H9 (cell line): ENCODE data around the gene KRTAP10-11. TPM values are rescaled to one million over a fixed set of nuclear protein-coding genes. Genes with fewer than 3 reads are reported as not detected.

Source experiments
- DNase-seq: peaks from one replicate; pipeline ENCODE4 v3.0.0-alpha.2; 2017
- H2AFZ ChIP-seq: one replicate; pipeline ENCODE4 v1.6.1; 2013; ENCODE audit warnings: mild to moderate bottlenecking, low read length, control low read depth, moderate library complexity
- H2AK5ac ChIP-seq: 2 replicates; pipeline ENCODE4 v1.6.1; 2013; ENCODE audit warnings: low read length, control low read depth, mixed read lengths; ENCODE audit not compliant: insufficient read length
- H2BK120ac ChIP-seq: one replicate; pipeline ENCODE4 v1.6.1; 2013; ENCODE audit warnings: low read depth, mild to moderate bottlenecking, low read length, control low read depth, inconsistent platforms; ENCODE audit not compliant: poor library complexity, severe bottlenecking
- H2BK12ac ChIP-seq: 2 replicates; pipeline ENCODE4 v1.6.1; 2013; ENCODE audit warnings: low read length, control low read depth, mixed read lengths, low read depth; ENCODE audit not compliant: insufficient read length
- H2BK15ac ChIP-seq: 2 replicates; pipeline ENCODE4 v1.6.1; 2013; ENCODE audit warnings: low read depth, low read length, control low read depth
- H2BK20ac ChIP-seq: one replicate; pipeline ENCODE4 v1.6.1; 2013; ENCODE audit warnings: low read depth, mild to moderate bottlenecking, low read length, control low read depth, inconsistent platforms; ENCODE audit not compliant: poor library complexity, severe bottlenecking
- H2BK5ac ChIP-seq: 2 replicates; pipeline ENCODE4 v1.6.1; 2013; ENCODE audit warnings: low read length, control low read depth, mixed read lengths; ENCODE audit not compliant: insufficient read length
- H3K14ac ChIP-seq: 2 replicates; pipeline ENCODE4 v1.6.1; 2013; ENCODE audit warnings: low read length, control low read depth; ENCODE audit not compliant: insufficient read depth
- H3K18ac ChIP-seq: 2 replicates; pipeline ENCODE4 v1.6.1; 2013; ENCODE audit warnings: low read depth, mild to moderate bottlenecking, mixed read lengths, low read length, control low read depth; ENCODE audit not compliant: insufficient read length
- H3K23ac ChIP-seq: 2 replicates; pipeline ENCODE4 v1.6.1; 2013; ENCODE audit warnings: low read length, control low read depth, mixed read lengths, low read depth; ENCODE audit not compliant: insufficient read length
- H3K23me2 ChIP-seq: 2 replicates; pipeline ENCODE4 v1.6.1; 2013; ENCODE audit warnings: low read depth, mild to moderate bottlenecking, mixed read lengths, low read length, control low read depth; ENCODE audit not compliant: insufficient read length, poor library complexity, severe bottlenecking
- H3K27ac ChIP-seq: 2 replicates; pipeline ENCODE4 v1.5.1; 2013; ENCODE audit warnings: low read length, control low read depth, mixed read lengths, low read depth; ENCODE audit not compliant: insufficient read length
- H3K27me3 ChIP-seq: 2 replicates; pipeline ENCODE4 v1.6.1; 2013; ENCODE audit warnings: low read length, control low read depth, inconsistent platforms; ENCODE audit not compliant: insufficient read depth
- H3K4ac ChIP-seq: 2 replicates; pipeline ENCODE4 v1.6.1; 2013; ENCODE audit warnings: low read depth, mild to moderate bottlenecking, control low read depth, inconsistent platforms, low read length, moderate library complexity
- H3K4me1 ChIP-seq: 2 replicates; pipeline ENCODE4 v1.6.1; 2013; ENCODE audit warnings: low read length, control low read depth, inconsistent platforms; ENCODE audit not compliant: insufficient read depth
- H3K4me2 ChIP-seq: 2 replicates; pipeline ENCODE4 v1.6.1; 2013; ENCODE audit warnings: low read length, control low read depth, mixed read lengths; ENCODE audit not compliant: insufficient read length, insufficient read depth
- H3K56ac ChIP-seq: 2 replicates; pipeline ENCODE4 v1.6.1; 2013; ENCODE audit warnings: low read depth, mild to moderate bottlenecking, mixed read lengths, low read length, control low read depth; ENCODE audit not compliant: insufficient read length
- H3K79me1 ChIP-seq: 2 replicates; pipeline ENCODE4 v1.6.1; 2013; ENCODE audit warnings: low read depth, mild to moderate bottlenecking, moderate library complexity, low read length, control low read depth, inconsistent platforms; ENCODE audit not compliant: insufficient read depth, poor library complexity, severe bottlenecking
- H3K79me2 ChIP-seq: 2 replicates; pipeline ENCODE4 v1.6.1; 2013; ENCODE audit warnings: low read length, control low read depth, inconsistent platforms; ENCODE audit not compliant: insufficient read depth
- H3K9ac ChIP-seq: 2 replicates; pipeline ENCODE4 v1.6.1; 2013; ENCODE audit warnings: low read length, control low read depth, mixed read lengths; ENCODE audit not compliant: insufficient read length; ENCODE audit errors: extremely low read depth
- H3K9me3 ChIP-seq: one replicate; pipeline ENCODE4 v1.6.1; 2013; ENCODE audit warnings: low read depth, low read length, inconsistent platforms; ENCODE audit not compliant: control insufficient read depth
- H3T11ph ChIP-seq: one replicate; pipeline ENCODE4 v1.6.1; 2013; ENCODE audit warnings: mild to moderate bottlenecking, low read length, control low read depth, inconsistent platforms
- H4K20me1 ChIP-seq: one replicate; pipeline ENCODE4 v1.6.1; 2013; ENCODE audit not compliant: control insufficient read depth, insufficient read length, insufficient read depth
- H4K5ac ChIP-seq: 2 replicates; pipeline ENCODE4 v1.6.1; 2013; ENCODE audit warnings: low read depth, mild to moderate bottlenecking, mixed read lengths, low read length, control low read depth; ENCODE audit not compliant: insufficient read length
- H4K8ac ChIP-seq: replicated peaks from 2 replicates; pipeline ENCODE4 v1.6.1; 2013; ENCODE audit warnings: low read length, control low read depth, mixed read lengths, low read depth; ENCODE audit not compliant: insufficient read length
- H4K91ac ChIP-seq: 2 replicates; pipeline ENCODE4 v1.6.1; 2013; ENCODE audit warnings: low read depth, mild to moderate bottlenecking, moderate library complexity, mixed read lengths, low read length, control low read depth; ENCODE audit not compliant: insufficient read length
- H3K27ac Mint-ChIP-seq, 3 experiments: 2 replicates in 2 of 3; 3 replicates in 1 of 3; pipeline ENCODE4 v1.8.0; 2020 to 2021; ENCODE audit warnings: mixed read lengths in 3 of 3, mild to moderate bottlenecking in 1 of 3, moderate library complexity in 1 of 3
- H3K27me3 Mint-ChIP-seq: 2 replicates; pipeline ENCODE4 v1.8.0; 2021; ENCODE audit warnings: low read depth, mild to moderate bottlenecking, moderate library complexity, mixed read lengths
- H3K36me3 Mint-ChIP-seq, 3 experiments: 2 replicates in 2 of 3; 3 replicates in 1 of 3; pipeline ENCODE4 v1.8.0; 2020 to 2021; ENCODE audit warnings: low read depth in 3 of 3, mixed read lengths in 3 of 3; ENCODE audit not compliant: insufficient read depth in 1 of 3
- H3K4me1 Mint-ChIP-seq, 2 experiments: 2 replicates each; pipeline ENCODE4 v1.8.0; 2020; ENCODE audit warnings: mixed read lengths in 2 of 2
- H3K4me3 Mint-ChIP-seq, 2 experiments: 2 replicates in 1 of 2; 3 replicates in 1 of 2; pipeline ENCODE4 v1.8.0; 2020 to 2021; ENCODE audit warnings: mild to moderate bottlenecking in 2 of 2, mixed read lengths in 2 of 2, moderate library complexity in 1 of 2
- H3K9me3 Mint-ChIP-seq, 2 experiments: 2 replicates in 1 of 2; 3 replicates in 1 of 2; pipeline ENCODE4 v1.8.0; 2020; ENCODE audit warnings: mild to moderate bottlenecking in 2 of 2, mixed read lengths in 2 of 2, moderate library complexity in 1 of 2
- WGBS: extraction: QIAGEN DNeasy Blood & Tissue Kit; methylation state at CpG from one replicate; pipeline ENCODE4 v1.1.7; 2013; ENCODE audit warnings: missing lambda C conversion rate, low lambda C conversion rate, mixed read lengths; ENCODE audit not compliant: insufficient read length; ENCODE audit errors: extremely low coverage; 5-methylcytosine and 5-hydroxymethylcytosine counted together
- total RNA-seq: library from RNA; stranded (reverse); gene quantifications from 2 replicates; pipeline ENCODE4 v1.2.1, GENCODE V29; 2021
- TF ChIP-seq, protein P1 (sequence below): fragments of 200-600 bp; sonication (generic); conservative IDR thresholded peaks from 3 replicates; pipeline ENCODE4 v1.8.0; 2021; ENCODE audit warnings: antibody characterized with exemption, mild to moderate bottlenecking

Gene KRTAP10-11
- total RNA-seq, 1 experiment from 2014 or later, result not detected

DNA sequence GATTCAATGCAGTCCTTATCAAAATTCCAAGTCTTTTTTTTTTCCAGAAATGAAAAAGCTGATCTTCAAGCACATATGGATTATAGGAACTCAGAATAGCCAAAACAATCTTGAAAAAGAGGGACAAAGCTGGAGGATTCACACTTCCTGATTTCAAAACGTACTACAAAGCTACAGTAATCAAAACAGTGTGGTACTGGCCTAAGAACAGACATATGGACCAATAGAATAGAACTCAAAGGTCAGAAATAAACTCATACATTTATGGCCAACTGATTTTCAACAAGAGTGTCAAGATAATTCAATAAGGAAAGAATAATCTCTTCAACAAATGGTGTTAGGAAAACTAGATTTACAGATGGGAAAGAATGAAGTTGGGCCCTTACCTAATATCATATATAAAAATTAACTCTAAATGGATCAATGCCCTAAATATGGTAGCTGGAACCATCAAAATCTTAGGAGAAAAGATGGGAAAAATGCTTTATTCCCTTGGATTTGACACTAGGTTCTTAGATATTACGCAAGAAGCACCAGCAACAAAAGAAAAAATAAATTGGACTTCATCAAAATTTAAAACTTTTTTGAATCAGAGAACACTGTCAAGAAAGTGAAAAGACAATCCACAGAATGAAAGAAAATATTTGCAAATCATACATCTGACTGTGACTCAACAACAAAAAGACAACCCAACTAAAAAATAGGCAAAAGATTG lies 46.7 kb downstream of the KRTAP10-11 start:
- Histone ChIP-seq H2BK20ac (no peak overlapping the region), H4K91ac (no peak overlapping the region), H3K23ac (no peak overlapping the region), H2BK12ac (no peak overlapping the region), H3K27me3 (no peaks in the 10 kb centered on the region; the same call in 1 of the 2 replicates), H2AFZ (no peak overlapping the region), H2BK120ac (no peak overlapping the region), H3K56ac (no peak overlapping the region), H3K23me2 (no peaks in the 10 kb centered on the region), H3K4ac (no peak overlapping the region), H3K79me2 (no peaks in the 10 kb centered on the region), H3K9ac (no peak overlapping the region), H3K4me2 (no peak overlapping the region), H3K18ac (no peak overlapping the region), H3K9me3 (no peaks in the 10 kb centered on the region), H3K27ac (no peak overlapping the region), H2BK15ac (no peak overlapping the region), H2AK5ac (no peak overlapping the region), H4K8ac (no peak overlapping the region), H3T11ph (no peak overlapping the region), H4K20me1 (no peaks in the 10 kb centered on the region), H3K4me1 (peaks cover 4% of the 10 kb centered on the region; the same call in 1 of the 2 replicates), H3K14ac (no peak overlapping the region), H4K5ac (no peak overlapping the region), H2BK5ac (no peak overlapping the region), H3K79me1 (no peaks in the 10 kb centered on the region)
- H3K36me3 Mint-ChIP-seq, result peaks cover 7 to 19% (median 7%) of the 10 kb centered on the region in 3 experiments; a peak in 6 of 7 replicates
- TF ChIP-seq, protein P1, sequence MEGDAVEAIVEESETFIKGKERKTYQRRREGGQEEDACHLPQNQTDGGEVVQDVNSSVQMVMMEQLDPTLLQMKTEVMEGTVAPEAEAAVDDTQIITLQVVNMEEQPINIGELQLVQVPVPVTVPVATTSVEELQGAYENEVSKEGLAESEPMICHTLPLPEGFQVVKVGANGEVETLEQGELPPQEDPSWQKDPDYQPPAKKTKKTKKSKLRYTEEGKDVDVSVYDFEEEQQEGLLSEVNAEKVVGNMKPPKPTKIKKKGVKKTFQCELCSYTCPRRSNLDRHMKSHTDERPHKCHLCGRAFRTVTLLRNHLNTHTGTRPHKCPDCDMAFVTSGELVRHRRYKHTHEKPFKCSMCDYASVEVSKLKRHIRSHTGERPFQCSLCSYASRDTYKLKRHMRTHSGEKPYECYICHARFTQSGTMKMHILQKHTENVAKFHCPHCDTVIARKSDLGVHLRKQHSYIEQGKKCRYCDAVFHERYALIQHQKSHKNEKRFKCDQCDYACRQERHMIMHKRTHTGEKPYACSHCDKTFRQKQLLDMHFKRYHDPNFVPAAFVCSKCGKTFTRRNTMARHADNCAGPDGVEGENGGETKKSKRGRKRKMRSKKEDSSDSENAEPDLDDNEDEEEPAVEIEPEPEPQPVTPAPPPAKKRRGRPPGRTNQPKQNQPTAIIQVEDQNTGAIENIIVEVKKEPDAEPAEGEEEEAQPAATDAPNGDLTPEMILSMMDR, result no peak
- H3K9me3 Mint-ChIP-seq, result peaks cover 17 to 18% of the 10 kb centered on the region in 2 experiments
- H3K4me1 Mint-ChIP-seq, result peaks cover 37 to 38% of the 10 kb centered on the region in 2 experiments
- no peak overlapping the region for H3K27ac Mint-ChIP-seq
- no peak for DNase-seq
- no CpG with 5 or more reads among the region's 2 CpGs for WGBS
- peaks cover 2% of the 10 kb centered on the region for H3K27me3 Mint-ChIP-seq
- no peak overlapping the region for H3K4me3 Mint-ChIP-seq
